Tibial nerve (tissue), 4 donors: ENCODE measurements around the gene SAMSN1. TPM values are rescaled to one million over a fixed set of nuclear protein-coding genes. Genes with fewer than 3 reads are reported as not detected.
"Not testable (repeated sequence)": the region's sequence is repeated elsewhere in the genome, so short reads cannot be mapped to it uniquely, and the experiment has no call there.

Experiments used
- DNase-seq, 2 donors: peaks; one replicate each; pipeline ENCODE4 v3.0.0-alpha.2; 2019; ENCODE audit warnings: low spot score in 2 of 2
- H3K27ac ChIP-seq, 4 donors: fragments of 200-600 bp; sonication (generic) in 3 of 4; one replicate each; pipeline ENCODE4 v1.5.1; 2017 to 2019; ENCODE audit warnings: mild to moderate bottlenecking in 1 of 4
- H3K27me3 ChIP-seq, 2 donors: fragments of 200-600 bp; sonication (generic) in 1 of 2; one replicate each; pipeline versions ENCODE4 v1.5.1 to v1.6.0; 2017 to 2019
- H3K36me3 ChIP-seq, 3 donors: fragments of 200-600 bp; sonication (generic); one replicate each; pipeline ENCODE4 v1.5.1; 2018 to 2019
- H3K4me1 ChIP-seq, 4 donors: fragments of 200-600 bp; sonication (generic) in 3 of 4; one replicate each; pipeline ENCODE4 v1.5.1; 2017 to 2019
- H3K4me3 ChIP-seq, 4 donors: fragments of 200-600 bp; sonication (generic) in 3 of 4; one replicate each; pipeline ENCODE4 v1.5.1; 2017 to 2019; ENCODE audit warnings: mild to moderate bottlenecking in 1 of 4, moderate library complexity in 1 of 4
- H3K9me3 ChIP-seq, 4 donors: fragments of 200-600 bp; sonication (generic) in 3 of 4; one replicate each; pipeline ENCODE4 v1.5.1; 2017 to 2019
- EP300 ChIP-seq, 2 donors: sonication (generic); formaldehyde crosslinking; IDR thresholded peaks; one replicate each; pipeline ENCODE4 v1.6.1; 2017; ENCODE audit warnings: antibody characterized with exemption in 2 of 2, mild to moderate bottlenecking in 1 of 2
- POLR2A ChIP-seq, 2 donors: fragments of 450-650 bp; IDR thresholded peaks; one replicate each; pipeline ENCODE4 v1.6.1; 2017; ENCODE audit warnings: antibody characterized with exemption in 2 of 2, mild to moderate bottlenecking in 2 of 2, moderate library complexity in 2 of 2
- WGBS, 2 donors: methylation state at CpG; one replicate each; pipeline ENCODE4 v1.1.5; 2018; 5-methylcytosine and 5-hydroxymethylcytosine counted together
- total RNA-seq, 4 donors: library from RNA; depleted of rRNA; stranded (reverse); fragments of >200 nt; gene quantifications; one replicate each; pipeline ENCODE4 v1.1.0, GENCODE V29; 2016
- TF ChIP-seq, protein P1 (sequence below), 5 experiments: fragments of 200-600 bp in 3 of 5; fragments of 450-650 bp in 2 of 5; sonication (generic) in 3 of 5; IDR thresholded peaks; one replicate each; pipeline ENCODE4 v1.5.1; 2016 to 2019; ENCODE audit warnings: antibody characterized with exemption in 5 of 5, mild to moderate bottlenecking in 3 of 5, moderate library complexity in 2 of 5

SAMSN1 gene
- total RNA-seq, 4 donors from 2014 or later: 2.9 to 13.5 (median 7.6) TPM

DNA sequence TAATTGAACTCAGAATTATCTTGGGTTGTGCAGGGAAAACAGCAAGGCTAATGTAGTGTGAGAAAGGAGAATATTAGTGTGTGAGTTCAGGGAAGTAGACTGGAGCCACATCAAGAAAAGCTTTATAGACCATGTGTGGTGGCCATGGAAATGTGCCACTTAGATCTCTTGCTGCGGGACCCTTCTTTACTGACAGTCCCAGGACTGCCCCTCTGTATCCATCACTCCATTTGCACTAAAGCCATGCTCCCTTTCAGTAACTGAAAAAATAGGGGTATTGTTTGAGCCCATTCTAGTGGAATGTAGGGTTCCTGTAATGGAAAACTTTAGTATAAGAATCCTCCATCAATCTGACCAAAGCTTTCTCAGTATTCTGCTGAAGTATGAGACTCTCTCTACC is 32.3 kb downstream of the SAMSN1 start:
- Histone ChIP-seq H3K4me1 (no peaks in the 10 kb centered on the region), H3K27ac (no peak overlapping the region), H3K4me3 (no peak overlapping the region), H3K27me3 (no peaks in the 10 kb centered on the region), H3K9me3 (peaks cover 0 to 1% (median 0%) of the 10 kb centered on the region in 4 donors), H3K36me3 (no peaks in the 10 kb centered on the region)
- WGBS, 2 donors: 63 to 66% methylated on average over 1 of the region's 1 CpG
- no peak for DNase-seq
- TF ChIP-seq, protein P1, sequence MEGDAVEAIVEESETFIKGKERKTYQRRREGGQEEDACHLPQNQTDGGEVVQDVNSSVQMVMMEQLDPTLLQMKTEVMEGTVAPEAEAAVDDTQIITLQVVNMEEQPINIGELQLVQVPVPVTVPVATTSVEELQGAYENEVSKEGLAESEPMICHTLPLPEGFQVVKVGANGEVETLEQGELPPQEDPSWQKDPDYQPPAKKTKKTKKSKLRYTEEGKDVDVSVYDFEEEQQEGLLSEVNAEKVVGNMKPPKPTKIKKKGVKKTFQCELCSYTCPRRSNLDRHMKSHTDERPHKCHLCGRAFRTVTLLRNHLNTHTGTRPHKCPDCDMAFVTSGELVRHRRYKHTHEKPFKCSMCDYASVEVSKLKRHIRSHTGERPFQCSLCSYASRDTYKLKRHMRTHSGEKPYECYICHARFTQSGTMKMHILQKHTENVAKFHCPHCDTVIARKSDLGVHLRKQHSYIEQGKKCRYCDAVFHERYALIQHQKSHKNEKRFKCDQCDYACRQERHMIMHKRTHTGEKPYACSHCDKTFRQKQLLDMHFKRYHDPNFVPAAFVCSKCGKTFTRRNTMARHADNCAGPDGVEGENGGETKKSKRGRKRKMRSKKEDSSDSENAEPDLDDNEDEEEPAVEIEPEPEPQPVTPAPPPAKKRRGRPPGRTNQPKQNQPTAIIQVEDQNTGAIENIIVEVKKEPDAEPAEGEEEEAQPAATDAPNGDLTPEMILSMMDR (IDR thresholded peaks at IDR 0.05): no peak
- TF ChIP-seq POLR2A (IDR thresholded peaks at IDR 0.05): no peak

DNA sequence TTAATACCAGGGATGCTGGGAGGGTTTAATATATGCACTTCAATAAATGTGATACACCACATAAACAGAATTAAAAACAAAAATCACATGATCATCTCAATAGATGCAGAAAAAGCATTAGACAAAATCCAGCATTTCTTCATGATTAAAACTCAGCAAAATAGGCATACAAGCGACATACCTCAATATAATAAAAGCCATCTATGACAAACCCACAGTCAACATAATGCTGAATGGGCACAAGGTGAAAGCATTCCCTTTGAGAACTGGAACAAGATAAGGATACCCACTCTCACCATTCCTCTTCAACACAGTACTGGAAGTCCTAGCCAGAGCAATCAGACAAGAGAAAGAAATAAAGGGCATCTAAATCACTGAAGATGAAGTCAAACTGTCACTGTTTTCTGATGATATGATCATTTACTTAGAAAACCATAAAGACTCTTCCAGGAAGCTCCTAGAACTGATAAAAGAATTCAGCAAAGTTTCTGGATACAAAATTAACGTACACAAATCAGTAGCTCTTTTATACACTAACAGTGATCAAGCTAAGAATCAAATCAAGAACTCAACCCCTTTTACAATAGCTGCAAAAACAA is 39.2 kb downstream of the SAMSN1 start:
- H3K4me1 ChIP-seq, H3K4me3 ChIP-seq, H3K27me3 ChIP-seq, H3K9me3 ChIP-seq, H3K36me3 ChIP-seq, DNase-seq, H3K27ac ChIP-seq: not testable (repeated sequence)
- WGBS, 2 donors: 75 to 78% methylated on average over 2 of the region's 2 CpGs

DNA sequence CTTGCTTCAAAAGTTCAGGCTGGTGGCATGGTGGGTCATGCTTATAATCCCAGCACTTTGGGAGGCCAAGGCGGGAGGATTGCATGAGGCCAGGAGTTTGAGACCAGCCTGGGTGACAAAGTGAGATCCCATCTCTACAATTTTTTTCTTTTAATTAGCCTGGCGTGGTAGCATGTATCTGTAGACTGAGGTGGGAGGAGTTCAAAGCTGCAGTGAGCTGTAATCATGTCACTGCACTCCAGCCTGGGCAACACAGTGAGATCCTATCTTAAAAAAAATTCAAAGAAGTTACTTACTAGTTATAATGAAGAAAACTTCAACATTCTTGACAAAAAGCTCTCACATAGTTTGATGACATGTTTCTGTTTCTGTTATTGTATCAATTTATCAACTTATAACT is 45.2 kb downstream of the SAMSN1 start:
- Histone ChIP-seq H3K4me1 (no peaks in the 10 kb centered on the region), H3K27ac (no peak overlapping the region), H3K9me3 (no peaks in the 10 kb centered on the region), H3K27me3 (no peaks in the 10 kb centered on the region), H3K4me3 (no peak overlapping the region), H3K36me3 (no peaks in the 10 kb centered on the region)
- DNase-seq: no peak
- TF ChIP-seq POLR2A (IDR thresholded peaks at IDR 0.05): no peak
- TF ChIP-seq EP300 (IDR thresholded peaks at IDR 0.05): no peak
- WGBS, 2 donors: 70 to 81% methylated on average over 2 of the region's 2 CpGs

DNA sequence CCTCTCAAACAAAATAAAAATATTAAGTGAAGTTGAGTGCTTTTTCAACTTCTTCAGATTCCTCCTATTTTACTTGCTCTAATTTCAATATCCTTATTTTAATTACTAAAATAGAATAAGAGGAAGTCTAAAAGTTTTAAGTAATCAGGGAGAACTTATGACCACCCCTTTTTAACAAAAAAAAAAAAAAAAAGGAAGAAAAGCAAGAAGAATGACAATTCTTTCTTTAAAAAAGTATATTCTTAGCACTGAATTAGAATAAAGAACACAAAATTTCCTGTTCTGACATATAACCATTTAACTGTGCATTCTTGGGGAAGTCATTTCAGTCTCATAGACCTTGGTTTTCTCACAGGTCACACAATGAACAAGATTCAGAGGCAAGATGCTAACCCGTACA is 46.8 kb downstream of the SAMSN1 start:
- Histone ChIP-seq H3K4me3 (no peak overlapping the region), H3K4me1 (no peaks in the 10 kb centered on the region), H3K9me3 (no peaks in the 10 kb centered on the region), H3K27ac (no peak overlapping the region), H3K36me3 (no peaks in the 10 kb centered on the region), H3K27me3 (no peaks in the 10 kb centered on the region)
- TF ChIP-seq POLR2A (IDR thresholded peaks at IDR 0.05): no peak
- TF ChIP-seq EP300 (IDR thresholded peaks at IDR 0.05): no peak
- TF ChIP-seq, protein P1 (IDR thresholded peaks at IDR 0.05): no peak
- 73 to 87% methylated on average over 1 of the region's 1 CpG for WGBS, 2 donors
- no peak for DNase-seq

DNA sequence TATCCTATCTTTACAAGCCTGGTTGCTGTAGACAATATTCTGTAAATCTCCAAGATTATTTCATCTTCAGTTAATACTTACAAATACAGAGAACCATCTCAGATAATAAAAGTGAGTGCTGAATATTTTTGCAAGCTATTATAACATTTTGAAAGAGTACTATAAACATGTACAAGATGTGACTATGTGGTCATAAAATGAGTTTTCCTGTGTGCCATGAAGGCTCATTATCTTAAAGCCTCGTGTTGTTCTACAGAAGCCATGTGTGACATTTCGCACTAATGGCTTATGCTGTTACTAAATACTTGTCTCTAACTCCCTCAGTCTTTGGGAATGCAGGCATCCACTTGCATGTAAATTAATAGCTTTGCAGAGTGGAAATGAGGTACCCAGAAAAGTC is 48.3 kb downstream of the SAMSN1 start:
- Histone ChIP-seq H3K27ac (no peak overlapping the region), H3K36me3 (no peaks in the 10 kb centered on the region), H3K9me3 (no peaks in the 10 kb centered on the region), H3K4me3 (no peak overlapping the region), H3K27me3 (no peaks in the 10 kb centered on the region), H3K4me1 (no peaks in the 10 kb centered on the region)
- DNase-seq: no peak
- 53 to 55% methylated on average over 2 of the region's 2 CpGs for WGBS, 2 donors
- TF ChIP-seq POLR2A (IDR thresholded peaks at IDR 0.05) (no peak), EP300 (IDR thresholded peaks at IDR 0.05) (no peak)
- TF ChIP-seq, protein P1 (IDR thresholded peaks at IDR 0.05): no peak

DNA sequence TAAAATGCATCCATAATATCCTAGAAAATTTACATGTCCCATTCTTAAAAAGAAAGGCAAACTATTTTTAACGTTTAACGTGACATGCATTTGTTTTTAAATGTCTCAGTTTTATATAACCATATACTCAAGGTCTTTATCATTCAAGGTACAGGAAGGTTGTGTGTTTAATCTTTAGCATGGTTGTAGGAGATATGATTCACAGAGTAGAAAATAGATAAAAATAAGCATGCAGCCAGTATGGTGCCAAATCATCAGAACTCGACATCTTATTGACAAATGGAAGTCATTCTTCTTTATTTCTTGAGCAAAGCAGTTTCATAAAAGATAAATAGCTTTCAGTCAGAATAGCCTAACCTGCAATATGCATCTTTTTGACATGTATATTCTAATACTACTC is 51.0 kb downstream of the SAMSN1 start:
- TF ChIP-seq, protein P1 (IDR thresholded peaks at IDR 0.05): no peak
- no peak for TF ChIP-seq POLR2A (IDR thresholded peaks at IDR 0.05)
- TF ChIP-seq EP300 (IDR thresholded peaks at IDR 0.05): no peak
- WGBS, 2 donors: 86 to 95% methylated on average over 3 of the region's 3 CpGs
- no peak overlapping the region for H3K4me3 ChIP-seq

DNA sequence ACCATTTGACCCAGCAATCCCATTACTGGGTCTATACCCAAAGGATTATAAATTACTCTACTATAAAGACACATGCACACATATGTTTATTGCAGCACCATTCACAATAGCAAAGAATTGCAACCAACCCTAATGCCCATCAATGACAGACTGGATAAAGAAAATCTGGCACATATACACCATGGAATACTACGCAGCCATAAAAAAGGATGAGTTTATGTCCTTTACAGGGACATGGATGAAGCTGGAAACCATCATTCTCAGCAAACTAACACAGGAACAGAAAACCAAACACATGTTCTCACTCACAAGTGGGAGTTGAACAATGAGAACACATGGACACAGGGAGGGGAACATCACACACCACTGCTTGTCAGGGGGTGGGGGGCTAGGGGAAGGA is 51.9 kb downstream of the SAMSN1 start:
- 96 to 100% methylated on average over 1 of the region's 1 CpG for WGBS, 2 donors
- H3K4me1 ChIP-seq, H3K36me3 ChIP-seq, DNase-seq, H3K4me3 ChIP-seq, H3K9me3 ChIP-seq, H3K27me3 ChIP-seq, H3K27ac ChIP-seq: not testable (repeated sequence)

More for the DNA sequence above, 51.0 kb downstream of the SAMSN1 start:
- Histone ChIP-seq H3K27me3 (no peaks in the 10 kb centered on the region), H3K4me1 (no peaks in the 10 kb centered on the region), H3K9me3 (no peaks in the 10 kb centered on the region), H3K27ac (no peak overlapping the region), H3K36me3 (no peaks in the 10 kb centered on the region)
- no peak for DNase-seq
